NCI-H2227 (cell line): ENCODE measurements around the gene CERS3.

Source experiments
- DNase-seq: peaks from one replicate; lab custom pipeline; 2025; ENCODE audit not compliant: unreplicated experiment; lab: John Stamatoyannopoulos, UW

Gene CERS3

DNA sequence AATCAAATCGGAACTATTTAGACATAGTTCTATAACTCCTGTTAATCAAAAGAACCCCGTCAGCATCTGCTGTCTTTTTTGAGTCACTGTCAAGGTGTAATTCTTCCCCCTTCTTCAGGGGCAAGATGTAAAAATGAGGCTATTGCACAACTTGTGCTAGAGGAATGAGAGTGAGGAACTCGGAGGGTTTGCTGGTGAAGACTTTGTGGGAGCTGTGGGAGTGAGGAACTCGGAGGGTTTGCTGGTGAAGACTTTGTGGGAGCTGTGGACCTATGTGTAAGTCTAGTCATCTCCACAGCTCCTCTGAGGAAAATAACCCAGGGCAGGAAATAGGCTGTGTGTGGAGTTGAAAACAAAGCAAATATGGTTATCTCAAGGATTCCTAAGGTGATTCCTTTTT, 2.5 kb upstream of the CERS3 start:
- DNase-seq: no peak

DNA sequence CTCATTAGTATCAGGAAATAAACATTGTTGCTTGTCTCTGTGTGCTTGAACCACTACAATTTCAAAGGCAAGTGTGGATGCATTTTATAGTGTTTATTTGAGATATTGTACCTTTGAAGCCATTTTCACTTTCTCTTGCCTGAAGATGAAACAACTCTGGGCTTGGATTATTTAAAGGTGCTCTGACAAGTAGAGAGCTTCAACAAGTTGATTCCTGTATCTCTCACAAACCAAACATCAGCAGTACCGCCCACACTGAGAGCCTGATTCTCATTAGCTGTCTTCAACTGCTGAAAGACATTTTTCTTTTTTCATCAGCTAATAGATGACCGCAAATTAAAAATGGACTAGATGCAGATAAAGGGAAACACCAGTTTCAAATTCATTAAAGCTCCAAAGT, 806 bp upstream of the CERS3 start:
- no peak for DNase-seq

DNA sequence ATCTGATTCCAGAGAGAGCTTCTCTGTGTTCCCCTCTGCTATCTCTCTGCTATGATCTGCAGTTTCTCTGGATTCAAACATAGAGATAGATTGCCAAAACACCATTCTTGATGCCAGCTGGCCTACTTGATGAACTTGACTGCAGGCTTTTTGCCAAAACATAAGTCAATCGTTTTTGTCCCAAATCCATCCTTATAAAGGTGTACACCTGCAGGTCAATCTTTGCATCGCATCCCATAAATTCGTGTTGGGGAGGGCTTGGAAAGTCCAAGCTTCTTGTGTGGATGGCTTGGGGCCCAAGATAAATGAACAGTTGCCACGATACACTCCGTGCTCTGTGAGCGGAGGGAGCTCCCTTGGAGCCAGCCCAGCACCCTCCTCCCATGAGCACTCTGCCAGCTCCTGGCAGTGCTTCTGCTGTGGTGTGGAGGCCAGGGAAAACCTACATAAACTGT, 2.7 kb downstream of the CERS3 start:
- DNase-seq: no peak

DNA sequence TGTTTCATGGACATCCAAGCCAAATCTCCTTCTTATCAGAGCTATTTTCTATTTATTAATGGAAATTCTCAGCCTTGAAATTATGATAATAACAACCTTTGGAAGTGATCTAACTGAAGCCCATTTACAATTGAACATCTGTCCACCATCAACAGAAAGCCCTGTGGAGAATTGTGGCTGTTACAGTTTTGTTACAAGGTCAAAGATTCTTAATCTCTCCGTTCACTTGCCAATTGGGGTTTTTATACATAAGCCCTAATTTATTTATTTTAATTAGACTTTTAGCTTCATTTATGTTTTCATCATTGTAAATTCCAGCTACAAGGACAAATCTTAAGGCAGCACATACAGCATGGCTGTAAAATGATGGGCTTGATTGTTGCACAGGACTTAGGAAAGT, 3.3 kb downstream of the CERS3 start:
- no peak for DNase-seq

DNA sequence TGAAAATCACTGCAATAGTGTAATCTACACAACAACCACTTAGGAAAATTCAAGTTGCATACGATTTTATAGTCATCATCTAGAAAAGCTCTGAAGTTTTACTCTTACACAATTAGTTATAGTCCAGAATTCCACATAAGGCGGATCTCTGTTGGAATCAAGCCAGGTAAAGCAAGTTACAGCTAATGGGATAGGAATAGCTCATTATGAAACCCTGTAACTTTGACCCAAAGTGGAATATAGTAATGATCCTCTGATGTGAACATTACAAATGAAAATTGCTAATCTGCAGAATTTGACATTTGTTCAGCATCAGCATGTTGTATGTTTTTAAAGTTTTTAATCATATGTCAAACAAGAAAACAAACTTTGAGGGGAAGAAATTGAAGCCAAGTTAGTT, 4.4 kb downstream of the CERS3 start:
- no peak for DNase-seq

DNA sequence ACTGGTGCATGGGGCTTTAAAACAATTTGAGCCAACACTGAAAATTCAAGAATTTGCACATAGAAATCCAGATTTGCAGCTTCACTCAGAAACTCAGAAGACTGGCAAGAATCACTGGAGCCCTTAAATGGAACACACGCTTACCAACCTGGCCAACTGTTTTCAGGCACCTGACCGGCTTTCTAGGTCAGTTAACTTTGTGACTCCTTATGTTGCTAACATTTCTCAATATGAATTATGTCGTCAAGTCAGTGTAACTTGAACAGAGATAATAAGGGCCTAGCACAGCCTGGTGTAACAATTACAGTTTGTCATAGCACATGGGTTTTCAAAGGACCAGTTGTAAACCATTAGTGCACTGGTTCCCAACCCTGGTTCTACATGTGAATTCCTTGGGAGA, 6.8 kb downstream of the CERS3 start:
- no peak for DNase-seq

- no peak for DNase-seq
Observed at GRCh38 chr15:100520132-100520921, 8.4 kb downstream of the CERS3 start.

DNA sequence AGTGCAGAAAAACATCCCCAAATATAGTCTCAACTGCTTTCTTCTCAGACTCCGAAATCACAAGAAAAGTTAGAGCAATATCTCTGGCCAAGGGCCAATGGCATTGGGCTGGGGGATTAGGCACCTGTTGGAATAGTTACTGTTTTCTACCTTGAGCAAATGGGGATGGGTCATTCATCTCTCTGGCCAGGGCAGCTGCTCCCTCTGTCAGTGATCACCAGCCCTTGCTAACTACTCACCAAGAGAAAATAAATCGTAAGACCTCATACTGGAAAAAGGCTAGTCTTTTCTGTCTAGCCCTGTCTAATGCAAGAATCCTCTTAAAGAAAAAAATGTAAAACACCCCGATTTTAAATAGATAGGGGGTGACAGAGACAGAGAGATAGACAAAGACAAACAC, 10.9 kb downstream of the CERS3 start:
- no peak for DNase-seq

DNA sequence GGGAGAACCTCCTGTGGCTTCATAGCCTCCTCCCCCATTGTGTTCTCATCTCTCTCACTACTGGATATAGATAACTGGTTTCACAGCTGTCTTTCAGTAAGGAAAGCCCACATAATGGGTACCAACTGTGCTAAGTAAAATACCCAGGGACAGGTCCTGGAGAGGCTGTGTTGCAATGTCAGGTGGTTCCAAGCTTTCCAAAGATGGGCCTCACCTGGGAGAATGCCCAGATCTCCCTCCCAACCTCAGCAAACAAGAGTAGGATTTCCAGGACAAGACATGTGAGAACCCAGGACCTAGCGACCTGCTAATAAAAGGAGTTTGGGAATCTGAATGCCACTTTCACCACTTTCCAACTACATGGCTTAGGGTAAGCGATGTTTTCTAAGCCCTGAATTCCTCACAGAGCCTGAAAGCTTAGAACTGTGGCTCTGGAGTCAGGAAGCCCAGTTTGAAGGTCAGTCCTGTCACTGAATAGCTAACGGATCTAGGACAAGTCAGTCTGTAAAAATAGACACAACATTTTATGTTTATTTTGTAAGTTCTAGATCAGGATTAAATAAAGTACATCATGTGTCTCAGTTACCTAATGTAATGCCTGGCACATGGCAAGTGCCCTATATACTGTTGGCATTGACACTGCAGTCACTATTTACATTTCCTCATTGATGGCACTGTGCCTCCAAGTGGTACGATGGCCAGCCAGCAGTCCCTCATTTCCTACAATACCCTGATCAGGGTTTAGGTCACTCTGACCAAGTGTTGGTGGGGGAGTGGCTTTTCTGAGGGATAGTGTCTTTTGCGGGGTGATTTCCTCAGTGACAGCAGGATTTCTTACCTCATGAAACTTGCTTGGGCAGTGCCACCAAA, 11.9 kb downstream of the CERS3 start:
- no peak for DNase-seq

- DNase-seq: no peak
Observed at GRCh38 chr15:100515758-100516157, 13.0 kb downstream of the CERS3 start.

GRCh38 chr15:100508641-100509300, 20.0 kb downstream of the CERS3 start:
- no peak for DNase-seq

GRCh38 chr15:100502651-100503050, 26.1 kb downstream of the CERS3 start:
- DNase-seq: no peak

DNA sequence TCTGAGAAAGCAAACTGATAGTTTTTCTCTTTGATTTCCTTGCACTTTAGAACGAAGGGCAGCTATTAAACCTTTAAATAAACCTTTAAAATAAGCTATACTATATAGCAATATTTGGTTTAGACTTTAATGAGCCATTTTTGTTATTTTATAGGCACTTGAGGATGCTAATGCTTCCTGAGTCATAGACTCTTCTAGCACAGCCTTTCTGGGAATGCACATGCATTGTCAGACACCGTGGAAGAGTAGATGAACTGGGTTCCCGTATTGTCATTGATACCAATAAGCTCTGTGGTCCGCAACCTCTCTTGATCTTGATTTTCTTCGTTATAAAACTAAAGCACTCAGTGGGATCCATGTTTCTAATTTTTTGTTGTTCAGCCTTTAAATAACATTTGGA, 27.6 kb downstream of the CERS3 start:
- DNase-seq: no peak

- no peak for DNase-seq
Observed at GRCh38 chr15:100500226-100500990, 28.3 kb downstream of the CERS3 start.

DNA sequence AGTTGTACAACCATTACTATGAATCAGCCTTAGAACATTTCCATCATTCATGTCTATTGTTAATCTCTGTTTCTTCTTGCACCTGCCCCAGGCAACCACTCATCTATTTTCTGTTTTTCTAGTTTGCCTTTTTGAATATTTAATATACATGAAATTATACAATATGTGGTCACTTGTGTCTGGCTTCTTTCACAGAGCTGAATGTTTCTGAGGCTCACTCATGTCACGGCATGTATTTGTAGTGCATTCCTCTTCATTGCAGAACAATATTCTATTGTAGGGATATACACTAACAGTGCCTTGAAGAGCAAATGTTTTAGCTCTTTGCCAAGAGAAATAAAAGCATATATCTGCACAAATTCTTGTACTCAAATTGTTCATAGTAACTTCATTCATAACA, 32.9 kb downstream of the CERS3 start:
- no peak for DNase-seq

DNA sequence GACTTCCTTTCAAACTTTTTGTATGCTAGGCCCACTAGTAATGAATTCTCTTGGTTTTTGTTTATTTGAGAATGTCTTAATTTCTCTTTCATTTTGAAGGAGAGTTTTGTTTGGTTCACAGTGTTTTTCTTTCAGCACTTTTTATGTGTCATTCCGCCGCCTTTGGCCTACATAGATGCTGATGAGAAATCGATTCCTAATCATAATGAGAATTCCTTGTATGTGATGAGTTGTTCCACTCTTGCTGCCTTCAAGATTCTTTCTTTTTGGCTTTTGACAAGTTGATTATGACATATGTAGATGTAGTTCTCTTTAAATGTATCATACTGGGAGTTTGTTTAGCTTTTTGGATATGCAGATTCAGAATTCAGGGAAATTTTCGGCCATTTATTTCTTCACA, 35.5 kb downstream of the CERS3 start:
- no peak for DNase-seq

DNA sequence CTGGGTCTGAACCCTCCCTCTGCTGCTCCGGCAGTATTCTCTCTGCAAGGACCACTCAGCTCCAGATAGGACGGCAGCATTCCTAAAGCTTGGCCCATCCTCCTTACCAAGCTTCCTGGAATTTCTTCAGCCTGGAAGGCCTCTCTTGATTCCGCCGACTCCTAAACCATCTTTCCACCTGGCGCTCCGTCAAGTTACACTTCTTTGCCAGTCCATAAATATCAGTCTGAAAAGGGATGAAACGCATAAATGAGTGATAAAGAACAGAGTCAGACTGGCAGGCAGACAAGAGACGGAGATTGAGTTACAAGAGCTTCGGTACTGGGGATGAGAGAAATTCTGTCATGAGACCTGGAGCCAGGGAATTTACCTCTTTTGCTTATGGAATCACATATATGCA, 44.3 kb downstream of the CERS3 start:
- DNase-seq: no peak

- no peak for DNase-seq
Observed at GRCh38 chr15:100483370-100483769, 45.4 kb downstream of the CERS3 start.

DNA sequence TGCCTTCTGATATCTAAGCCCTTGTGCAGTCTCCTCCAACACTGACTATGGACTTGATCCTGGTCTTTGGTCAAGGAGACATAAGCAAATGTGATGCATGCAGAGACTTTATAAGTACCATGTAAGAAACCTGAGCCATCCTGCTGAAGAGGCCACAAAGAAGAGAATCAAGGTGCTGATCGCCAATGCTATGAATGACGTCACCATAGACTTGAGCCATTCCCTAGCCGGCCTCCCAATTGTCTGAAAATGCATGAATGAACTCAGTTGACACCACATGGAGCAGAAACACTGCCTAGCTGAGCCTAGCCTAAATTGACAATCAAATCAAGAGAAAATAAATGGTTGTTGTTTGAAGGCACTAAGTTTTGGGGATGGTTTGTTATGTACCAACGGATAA, 51.9 kb downstream of the CERS3 start:
- no peak for DNase-seq

GRCh38 chr15:100472736-100473135, 56.0 kb downstream of the CERS3 start:
- no peak for DNase-seq

GRCh38 chr15:100471933-100472332, 56.8 kb downstream of the CERS3 start:
- DNase-seq: no peak
